ENCODE measurements around the gene ATXN7L3B. TPM values are rescaled to one million over a fixed set of nuclear protein-coding genes. Genes with fewer than 3 reads are reported as not detected.

ATXN7L3B gene
- polyA plus RNA-seq, 3 donors, result 7.6 to 20.2 (median 17.1) TPM

- 60% methylated on average over 3 of the region's 5 CpGs for WGBS (ENCODE audit: insufficient coverage)
- H2AFZ ChIP-seq (ENCODE audit: insufficient read depth, low read depth, low read length, poor library complexity, severe bottlenecking), result peak overlapping the region; percentile 1
- H4K20me1 ChIP-seq (ENCODE audit: insufficient read depth, low read length), result peaks cover 11% of the 10 kb centered on the region
- peaks cover 29% of the 10 kb centered on the region for H3K79me2 ChIP-seq (ENCODE audit: insufficient read depth, low read length)
- Mint-ChIP-seq H3K4me3 (no peak overlapping the region), H3K27me3 (ENCODE audit: low read depth in 3 of 3) (peaks cover 0 to 2% (median 0%) of the 10 kb centered on the region in 3 donors), H3K36me3 (peaks cover 9 to 11% of the 10 kb centered on the region in 2 donors), H3K27ac (no peak overlapping the region), H3K4me1 (peaks cover 33% of the 10 kb centered on the region), H3K9me3 (peaks cover 0 to 6% (median 2%) of the 10 kb centered on the region in 7 donors)
- no peak overlapping the region for H3K4me2 ChIP-seq (replicated peaks; ENCODE audit: extremely low read depth, low read length, poor library complexity, severe bottlenecking)
- peaks cover 0 to 3% of the 10 kb centered on the region in 2 donors for H3K9me3 ChIP-seq (replicated peaks in 1 of 2; ENCODE audit: control insufficient read depth in 1 of 2, insufficient read depth in 1 of 2, low read length in 2 of 2)
- H3K9ac ChIP-seq (ENCODE audit: insufficient read depth, low read length, poor library complexity, severe bottlenecking), result no peak overlapping the region
- H3K4me3 ChIP-seq (replicated peaks in 1 of 3; ENCODE audit: low read depth in 2 of 3, low read length in 3 of 3), result no peak overlapping the region
- TF ChIP-seq, protein P1, sequence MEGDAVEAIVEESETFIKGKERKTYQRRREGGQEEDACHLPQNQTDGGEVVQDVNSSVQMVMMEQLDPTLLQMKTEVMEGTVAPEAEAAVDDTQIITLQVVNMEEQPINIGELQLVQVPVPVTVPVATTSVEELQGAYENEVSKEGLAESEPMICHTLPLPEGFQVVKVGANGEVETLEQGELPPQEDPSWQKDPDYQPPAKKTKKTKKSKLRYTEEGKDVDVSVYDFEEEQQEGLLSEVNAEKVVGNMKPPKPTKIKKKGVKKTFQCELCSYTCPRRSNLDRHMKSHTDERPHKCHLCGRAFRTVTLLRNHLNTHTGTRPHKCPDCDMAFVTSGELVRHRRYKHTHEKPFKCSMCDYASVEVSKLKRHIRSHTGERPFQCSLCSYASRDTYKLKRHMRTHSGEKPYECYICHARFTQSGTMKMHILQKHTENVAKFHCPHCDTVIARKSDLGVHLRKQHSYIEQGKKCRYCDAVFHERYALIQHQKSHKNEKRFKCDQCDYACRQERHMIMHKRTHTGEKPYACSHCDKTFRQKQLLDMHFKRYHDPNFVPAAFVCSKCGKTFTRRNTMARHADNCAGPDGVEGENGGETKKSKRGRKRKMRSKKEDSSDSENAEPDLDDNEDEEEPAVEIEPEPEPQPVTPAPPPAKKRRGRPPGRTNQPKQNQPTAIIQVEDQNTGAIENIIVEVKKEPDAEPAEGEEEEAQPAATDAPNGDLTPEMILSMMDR (IDR thresholded peaks at IDR 0.05), result no peak
- H3K4me1 ChIP-seq (ENCODE audit: control insufficient read depth in 1 of 2, insufficient read depth in 2 of 2, low read length in 2 of 2), result peaks cover 28 to 32% of the 10 kb centered on the region in 2 donors
- peak; percentile 42 to 87 (median 52) for DNase-seq
- peaks cover 0 to 5% of the 10 kb centered on the region in 2 donors for H3K27me3 ChIP-seq (ENCODE audit: control insufficient read depth in 2 of 2, insufficient read depth in 2 of 2, low read length in 2 of 2)
- intact Hi-C loops (cut with micrococcal nuclease), result no loop called here
- H3K36me3 ChIP-seq (replicated peaks in 1 of 2; ENCODE audit: control insufficient read depth in 1 of 2, insufficient read depth in 2 of 2, low read length in 2 of 2), result no peaks in the 10 kb centered on the region
- no peak overlapping the region for H3K27ac ChIP-seq (ENCODE audit: low read depth in 1 of 2, low read length in 2 of 2)
Observed at GRCh38 chr12:74535536-74535935, 2.1 kb upstream of the ATXN7L3B start.

DNA sequence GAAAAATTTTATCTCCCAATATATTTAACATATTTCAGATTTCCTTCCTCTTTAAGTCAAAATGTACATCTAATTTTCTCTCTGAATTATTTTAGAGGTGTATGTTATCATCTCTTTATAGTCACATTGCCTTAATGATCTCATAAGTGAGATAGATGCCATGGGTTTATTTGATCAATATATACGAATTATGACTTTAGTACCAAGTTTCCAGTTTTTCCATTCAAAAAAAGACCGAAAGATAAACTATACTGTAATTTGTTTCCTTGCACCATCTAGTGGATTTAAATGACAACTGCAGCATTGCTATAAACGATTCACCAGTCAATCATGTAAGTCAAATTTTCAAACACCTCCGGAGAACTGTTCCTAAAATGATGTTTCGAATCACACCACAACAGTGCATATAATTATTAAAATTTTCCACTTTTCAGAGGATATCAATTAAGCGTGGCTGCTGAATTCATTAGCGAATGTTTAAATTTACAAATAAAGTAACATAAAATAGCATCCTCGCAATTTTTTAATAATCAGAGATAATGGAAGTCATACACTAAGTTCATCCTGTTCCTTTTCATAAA, 419 bp upstream of the ATXN7L3B start:
- Histone ChIP-seq H3K4me2 (replicated peaks; ENCODE audit: extremely low read depth, low read length, poor library complexity, severe bottlenecking) (peak overlapping the region; percentile 79), H3K27me3 (ENCODE audit: control insufficient read depth in 2 of 2, insufficient read depth in 2 of 2, low read length in 2 of 2) (peaks cover 0 to 2% of the 10 kb centered on the region in 2 donors), H3K36me3 (replicated peaks in 1 of 2; ENCODE audit: control insufficient read depth in 1 of 2, insufficient read depth in 2 of 2, low read length in 2 of 2) (peaks cover 0 to 8% of the 10 kb centered on the region in 2 donors), H3K4me1 (ENCODE audit: control insufficient read depth in 1 of 2, insufficient read depth in 2 of 2, low read length in 2 of 2) (peaks cover 34 to 40% of the 10 kb centered on the region in 2 donors), H3K79me2 (ENCODE audit: insufficient read depth, low read length) (peaks cover 45% of the 10 kb centered on the region), H3K4me3 (replicated peaks in 1 of 3; ENCODE audit: low read depth in 2 of 3, low read length in 3 of 3) (peak overlapping the region; percentile 79 to 94 (median 87)), H3K9me3 (replicated peaks in 1 of 2; ENCODE audit: control insufficient read depth in 1 of 2, insufficient read depth in 1 of 2, low read length in 2 of 2) (peaks cover 0 to 3% of the 10 kb centered on the region in 2 donors), H2AFZ (ENCODE audit: insufficient read depth, low read depth, low read length, poor library complexity, severe bottlenecking) (peak overlapping the region; percentile 90), H3K9ac (ENCODE audit: insufficient read depth, low read length, poor library complexity, severe bottlenecking) (peak overlapping the region; percentile 95), H3K27ac (ENCODE audit: low read depth in 1 of 2, low read length in 2 of 2) (peak overlapping the region; percentile 93 to 99), H4K20me1 (ENCODE audit: insufficient read depth, low read length) (peaks cover 27% of the 10 kb centered on the region)
- WGBS (ENCODE audit: insufficient coverage), result no CpG with 5 or more reads among the region's 8 CpGs
- Mint-ChIP-seq H3K27ac (peak overlapping the region; percentile 98 to 99 (median 98)), H3K36me3 (peaks cover 19 to 22% of the 10 kb centered on the region in 2 donors), H3K9me3 (peaks cover 0 to 6% (median 2%) of the 10 kb centered on the region in 7 donors), H3K4me3 (peak overlapping the region; percentile 90 to 97), H3K4me1 (peaks cover 45% of the 10 kb centered on the region), H3K27me3 (ENCODE audit: low read depth in 3 of 3) (no peaks in the 10 kb centered on the region)
- peak; percentile 29 to 59 (median 48) for DNase-seq
- TF ChIP-seq, protein P1 (IDR thresholded peaks at IDR 0.05), result peak; percentile 85
- intact Hi-C loops (cut with micrococcal nuclease), result no loop called here
